Neural cell (in vitro differentiated cells): ENCODE data around the gene CALR. TPM values are rescaled to one million over a fixed set of nuclear protein-coding genes. Genes with fewer than 3 reads are reported as not detected.

ENCODE experiments used
- H2AFZ ChIP-seq: fragments of 200-600, 300-800 bp; sonication (generic), shearing (Covaris generic); 2 replicates; pipeline ENCODE4 v1.6.0; 2014; ENCODE audit warnings: low read depth, mild to moderate bottlenecking, antibody characterized with exemption, low read length, moderate library complexity
- H3F3A ChIP-seq: fragments of 200-600 bp; shearing (Covaris generic); 2 replicates; pipeline ENCODE4 v1.6.1; 2016; ENCODE audit warnings: mild to moderate bottlenecking, moderate library complexity, mixed read lengths, antibody characterized with exemption, low read length; ENCODE audit not compliant: insufficient read depth, poor library complexity, severe bottlenecking
- H3K27ac ChIP-seq: fragments of 200-600, 300-800 bp; sonication (generic), shearing (Covaris generic); 2 replicates; pipeline ENCODE4 v1.5.1; 2014; ENCODE audit warnings: mild to moderate bottlenecking, low read length, moderate library complexity
- H3K27me3 ChIP-seq: fragments of 300-800, 200-600 bp; sonication (generic), shearing (Covaris generic); 2 replicates; pipeline ENCODE4 v1.6.0; 2014; ENCODE audit warnings: mild to moderate bottlenecking, low read depth, low read length, moderate library complexity; ENCODE audit not compliant: insufficient read depth
- H3K36me3 ChIP-seq: fragments of 300-800, 200-600 bp; sonication (generic), shearing (Covaris generic); 2 replicates; pipeline ENCODE4 v1.5.1; 2014; ENCODE audit warnings: mild to moderate bottlenecking, antibody characterized with exemption, low read length, moderate library complexity; ENCODE audit not compliant: insufficient read depth
- H3K4me2 ChIP-seq: fragments of 300-800, 200-600 bp; sonication (generic), shearing (Covaris generic); 2 replicates; pipeline ENCODE4 v1.6.0; 2014; ENCODE audit warnings: mild to moderate bottlenecking, low read length
- H3K4me3 ChIP-seq: fragments of 300-800, 200-600 bp; sonication (generic), shearing (Covaris generic); 2 replicates; pipeline ENCODE4 v1.5.1; 2014; ENCODE audit warnings: mild to moderate bottlenecking, low read length, moderate library complexity
- H3K79me2 ChIP-seq: fragments of 200-600 bp; shearing (Covaris generic); replicated peaks from 2 replicates; pipeline ENCODE4 v1.6.0; 2014; ENCODE audit warnings: mild to moderate bottlenecking, low read length, moderate library complexity; ENCODE audit not compliant: insufficient read depth
- H3K9ac ChIP-seq: fragments of 300-800, 200-600 bp; sonication (generic), shearing (Covaris generic); 2 replicates; pipeline ENCODE4 v1.6.1; 2016; ENCODE audit warnings: mild to moderate bottlenecking, low read length, mixed read lengths
- H3K9me2 ChIP-seq: fragments of 200-600 bp; shearing (Covaris generic); 2 replicates; pipeline ENCODE4 v1.6.1; 2016; ENCODE audit warnings: mild to moderate bottlenecking, low read length, mixed read lengths; ENCODE audit not compliant: insufficient read depth
- H3K9me3 ChIP-seq: fragments of 200-600, 300-800 bp; sonication (generic), shearing (Covaris generic); 2 replicates; pipeline ENCODE4 v1.6.1; 2016; ENCODE audit warnings: mild to moderate bottlenecking, mixed run types, low read length, moderate library complexity, mixed read lengths
- H4K20me1 ChIP-seq: fragments of 200-600 bp; shearing (Covaris generic); 2 replicates; pipeline ENCODE4 v1.6.1; 2016; ENCODE audit warnings: mild to moderate bottlenecking, mixed run types; ENCODE audit not compliant: insufficient read depth
- EP300 ChIP-seq: fragments of 450-650 bp; conservative IDR thresholded peaks from 2 replicates; pipeline ENCODE4 v1.6.1; 2014; ENCODE audit warnings: antibody characterized with exemption, mild to moderate bottlenecking, moderate library complexity; ENCODE audit not compliant: poor library complexity, severe bottlenecking
- EZH2 ChIP-seq: fragments of 200-600, 300-800 bp; shearing (Covaris generic), sonication (generic); IDR thresholded peaks from 2 replicates; pipeline ENCODE4 v1.6.1; 2014; ENCODE audit warnings: antibody characterized with exemption, low read length, borderline replicate concordance, mild to moderate bottlenecking; ENCODE audit not compliant: insufficient read depth, poor library complexity, severe bottlenecking
- MXI1 ChIP-seq: fragments of 450-650 bp; conservative IDR thresholded peaks from 2 replicates; pipeline ENCODE4 v1.6.1; 2014; ENCODE audit warnings: antibody characterized with exemption, mild to moderate bottlenecking; ENCODE audit not compliant: poor library complexity, severe bottlenecking
- POLR2AphosphoS5 ChIP-seq: IDR thresholded peaks from 2 replicates; pipeline ENCODE4 v1.6.1; 2012
- RAD21 ChIP-seq: fragments of 450-650 bp; conservative IDR thresholded peaks from 2 replicates; pipeline ENCODE4 v1.6.1; 2014; ENCODE audit warnings: antibody characterized with exemption, mild to moderate bottlenecking, moderate library complexity
- TAF1 ChIP-seq: IDR thresholded peaks from 2 replicates; pipeline ENCODE4 v1.6.1; 2012; ENCODE audit warnings: low read depth
- polyA plus RNA-seq: library from polyadenylated mRNA; depleted of rRNA; stranded (reverse); fragments of >200 nt; gene quantifications from 2 replicates; pipeline ENCODE4 v1.2.3, GENCODE V29; 2014
- TF ChIP-seq, protein P1 (sequence below): IDR thresholded peaks from 2 replicates; pipeline ENCODE4 v1.6.1; 2012; ENCODE audit warnings: borderline replicate concordance
- TF ChIP-seq, protein P2 (sequence below): fragments of 450-650 bp; IDR thresholded peaks from 2 replicates; pipeline ENCODE4 v1.5.1; 2014; ENCODE audit warnings: antibody characterized with exemption, mild to moderate bottlenecking, moderate library complexity; ENCODE audit not compliant: poor library complexity, severe bottlenecking

The CALR gene
- polyA plus RNA-seq, 1 donor from 2014 or later, result 242 TPM

DNA sequence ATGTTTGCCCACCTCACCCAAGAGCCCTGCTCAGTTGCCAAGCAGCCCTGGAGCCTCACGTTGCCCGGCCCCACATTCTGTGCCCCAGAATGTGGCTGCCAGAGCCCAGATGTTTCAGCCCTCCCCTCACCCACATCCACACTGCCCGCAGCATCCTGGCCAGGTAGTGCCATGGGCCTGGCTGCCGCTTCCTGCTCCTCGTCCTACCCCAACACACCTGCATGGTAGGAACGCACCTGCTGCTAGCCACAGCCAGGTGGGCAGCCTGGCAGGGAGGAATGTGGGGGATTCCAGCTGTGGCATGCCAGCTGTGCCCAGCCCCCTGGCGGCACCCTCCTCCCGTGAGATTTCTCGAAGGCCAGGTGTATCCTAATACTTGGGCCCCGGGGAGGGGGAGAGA is 49.4 kb downstream of the CALR start:
- no peak for TF ChIP-seq EZH2
- TF ChIP-seq, protein P1, sequence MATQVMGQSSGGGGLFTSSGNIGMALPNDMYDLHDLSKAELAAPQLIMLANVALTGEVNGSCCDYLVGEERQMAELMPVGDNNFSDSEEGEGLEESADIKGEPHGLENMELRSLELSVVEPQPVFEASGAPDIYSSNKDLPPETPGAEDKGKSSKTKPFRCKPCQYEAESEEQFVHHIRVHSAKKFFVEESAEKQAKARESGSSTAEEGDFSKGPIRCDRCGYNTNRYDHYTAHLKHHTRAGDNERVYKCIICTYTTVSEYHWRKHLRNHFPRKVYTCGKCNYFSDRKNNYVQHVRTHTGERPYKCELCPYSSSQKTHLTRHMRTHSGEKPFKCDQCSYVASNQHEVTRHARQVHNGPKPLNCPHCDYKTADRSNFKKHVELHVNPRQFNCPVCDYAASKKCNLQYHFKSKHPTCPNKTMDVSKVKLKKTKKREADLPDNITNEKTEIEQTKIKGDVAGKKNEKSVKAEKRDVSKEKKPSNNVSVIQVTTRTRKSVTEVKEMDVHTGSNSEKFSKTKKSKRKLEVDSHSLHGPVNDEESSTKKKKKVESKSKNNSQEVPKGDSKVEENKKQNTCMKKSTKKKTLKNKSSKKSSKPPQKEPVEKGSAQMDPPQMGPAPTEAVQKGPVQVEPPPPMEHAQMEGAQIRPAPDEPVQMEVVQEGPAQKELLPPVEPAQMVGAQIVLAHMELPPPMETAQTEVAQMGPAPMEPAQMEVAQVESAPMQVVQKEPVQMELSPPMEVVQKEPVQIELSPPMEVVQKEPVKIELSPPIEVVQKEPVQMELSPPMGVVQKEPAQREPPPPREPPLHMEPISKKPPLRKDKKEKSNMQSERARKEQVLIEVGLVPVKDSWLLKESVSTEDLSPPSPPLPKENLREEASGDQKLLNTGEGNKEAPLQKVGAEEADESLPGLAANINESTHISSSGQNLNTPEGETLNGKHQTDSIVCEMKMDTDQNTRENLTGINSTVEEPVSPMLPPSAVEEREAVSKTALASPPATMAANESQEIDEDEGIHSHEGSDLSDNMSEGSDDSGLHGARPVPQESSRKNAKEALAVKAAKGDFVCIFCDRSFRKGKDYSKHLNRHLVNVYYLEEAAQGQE, result no peak
- TF ChIP-seq RAD21, result no peak
- no peak for TF ChIP-seq EP300
- TF ChIP-seq, protein P2, sequence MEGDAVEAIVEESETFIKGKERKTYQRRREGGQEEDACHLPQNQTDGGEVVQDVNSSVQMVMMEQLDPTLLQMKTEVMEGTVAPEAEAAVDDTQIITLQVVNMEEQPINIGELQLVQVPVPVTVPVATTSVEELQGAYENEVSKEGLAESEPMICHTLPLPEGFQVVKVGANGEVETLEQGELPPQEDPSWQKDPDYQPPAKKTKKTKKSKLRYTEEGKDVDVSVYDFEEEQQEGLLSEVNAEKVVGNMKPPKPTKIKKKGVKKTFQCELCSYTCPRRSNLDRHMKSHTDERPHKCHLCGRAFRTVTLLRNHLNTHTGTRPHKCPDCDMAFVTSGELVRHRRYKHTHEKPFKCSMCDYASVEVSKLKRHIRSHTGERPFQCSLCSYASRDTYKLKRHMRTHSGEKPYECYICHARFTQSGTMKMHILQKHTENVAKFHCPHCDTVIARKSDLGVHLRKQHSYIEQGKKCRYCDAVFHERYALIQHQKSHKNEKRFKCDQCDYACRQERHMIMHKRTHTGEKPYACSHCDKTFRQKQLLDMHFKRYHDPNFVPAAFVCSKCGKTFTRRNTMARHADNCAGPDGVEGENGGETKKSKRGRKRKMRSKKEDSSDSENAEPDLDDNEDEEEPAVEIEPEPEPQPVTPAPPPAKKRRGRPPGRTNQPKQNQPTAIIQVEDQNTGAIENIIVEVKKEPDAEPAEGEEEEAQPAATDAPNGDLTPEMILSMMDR, result no peak
- TF ChIP-seq MXI1, result no peak
- TF ChIP-seq POLR2AphosphoS5, result no peak
- no peak for TF ChIP-seq TAF1
- Histone ChIP-seq H3K27me3 (peaks cover 36% of the 10 kb centered on the region), H3K79me2 (no peaks in the 10 kb centered on the region)

DNA sequence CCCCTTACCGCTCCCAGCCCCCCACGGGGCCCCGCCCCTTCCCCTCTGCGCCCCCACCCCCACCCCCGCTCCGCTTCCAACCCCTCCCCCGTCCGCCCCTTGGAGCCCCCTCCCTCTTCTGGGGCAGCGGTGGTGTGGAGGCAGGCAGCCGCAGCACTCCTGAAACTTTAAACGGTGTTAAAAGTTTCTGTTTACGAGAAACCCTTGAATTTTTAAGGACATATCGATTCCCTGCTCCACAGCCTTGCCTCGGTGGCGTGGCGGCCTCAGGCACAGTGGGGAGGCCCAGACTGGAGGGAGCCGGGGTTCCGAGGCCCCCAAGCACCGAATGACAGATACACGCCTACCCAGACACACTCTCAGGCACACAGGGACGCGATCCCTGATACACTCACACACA is 52.0 kb downstream of the CALR start:
- Histone ChIP-seq H4K20me1 (no peaks in the 10 kb centered on the region), H3F3A (no peaks in the 10 kb centered on the region), H2AFZ (no peak overlapping the region), H3K4me3 (no peak overlapping the region), H3K36me3 (no peaks in the 10 kb centered on the region), H3K4me2 (no peak overlapping the region), H3K27me3 (peaks cover 46% of the 10 kb centered on the region), H3K79me2 (no peaks in the 10 kb centered on the region), H3K27ac (no peak overlapping the region), H3K9ac (no peak overlapping the region), H3K9me3 (no peaks in the 10 kb centered on the region), H3K9me2 (no peaks in the 10 kb centered on the region)
- TF ChIP-seq, protein P2, result no peak
- TF ChIP-seq MXI1, result no peak

More for the DNA sequence above, 49.4 kb downstream of the CALR start:
- Histone ChIP-seq H3K4me2 (no peak overlapping the region), H2AFZ (no peak overlapping the region), H4K20me1 (no peaks in the 10 kb centered on the region), H3K9me3 (no peaks in the 10 kb centered on the region), H3K9ac (no peak overlapping the region), H3K9me2 (no peaks in the 10 kb centered on the region), H3K36me3 (no peaks in the 10 kb centered on the region), H3K27ac (no peak overlapping the region), H3K4me3 (no peak overlapping the region), H3F3A (no peaks in the 10 kb centered on the region)
